Measurements from ENCODE around the gene GMNC.

The GMNC gene

GRCh38 chr3:190849607-190850006 lies 12.9 kb downstream of the GMNC start:
- DNase-seq (ENCODE audit: low spot score), result no peak

DNA sequence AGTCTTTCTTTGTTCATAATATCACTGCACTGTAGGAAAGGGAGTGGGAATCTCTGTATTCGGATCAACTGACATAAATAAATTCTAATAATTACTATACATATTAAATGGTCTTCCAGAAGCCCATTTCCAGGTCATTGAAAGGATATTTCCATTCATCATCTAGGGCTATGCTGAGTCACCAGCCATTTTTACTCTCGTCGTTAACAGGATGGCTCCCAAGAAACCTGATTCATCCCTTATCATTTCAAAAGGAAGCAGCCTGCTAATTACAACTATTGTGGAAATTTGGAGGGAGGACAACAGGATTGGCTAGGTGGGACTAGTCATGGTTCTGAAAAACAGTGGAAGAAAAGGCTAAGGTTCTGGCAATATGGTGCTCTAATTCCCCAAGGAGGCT lies 13.6 kb downstream of the GMNC start:
- no peak for DNase-seq (ENCODE audit: low spot score)

- peak; percentile 10 for DNase-seq (ENCODE audit: low spot score)
Observed at GRCh38 chr3:190847436-190847835, 15.1 kb downstream of the GMNC start.

DNA sequence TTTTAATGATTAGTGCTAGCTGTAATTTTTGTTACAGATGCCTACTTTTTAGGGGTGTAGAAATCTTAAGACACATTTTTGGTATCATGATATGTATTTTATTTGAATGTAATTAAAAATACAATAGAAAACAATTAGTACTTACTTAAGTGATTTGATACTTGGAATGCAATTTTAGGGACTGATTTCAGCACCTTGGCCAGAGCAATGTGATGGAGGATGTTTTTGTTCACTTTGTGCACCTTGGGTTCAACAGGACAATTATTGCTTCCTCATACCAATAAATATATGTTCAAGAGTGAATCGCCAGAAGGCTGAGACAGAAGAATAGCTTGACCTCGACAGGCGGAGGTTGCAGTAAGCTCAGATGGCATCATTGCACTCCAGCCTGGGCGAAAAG lies 22.3 kb downstream of the GMNC start:
- no peak for DNase-seq (ENCODE audit: low spot score)

DNA sequence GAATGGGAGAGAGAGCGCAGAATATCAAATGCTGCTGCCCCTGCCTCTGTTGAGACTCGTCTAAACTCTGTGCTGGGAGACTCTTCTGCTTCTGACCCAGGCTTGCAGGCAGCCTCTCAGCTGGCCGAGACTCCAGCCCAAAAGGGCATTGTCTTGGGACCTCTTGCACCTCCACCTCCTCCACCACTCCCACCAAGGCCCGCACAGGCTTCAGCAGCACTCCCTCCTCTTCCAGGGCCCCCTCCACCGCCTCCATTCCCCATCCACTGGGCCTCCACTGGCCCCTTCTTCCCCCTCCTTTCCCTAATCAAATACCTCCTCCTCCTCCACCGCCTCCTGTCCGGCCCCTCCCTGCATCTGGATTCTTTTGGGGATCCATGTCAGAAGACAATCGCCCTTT lies 31.3 kb downstream of the GMNC start:
- DNase-seq (ENCODE audit: low spot score), result no peak

DNA sequence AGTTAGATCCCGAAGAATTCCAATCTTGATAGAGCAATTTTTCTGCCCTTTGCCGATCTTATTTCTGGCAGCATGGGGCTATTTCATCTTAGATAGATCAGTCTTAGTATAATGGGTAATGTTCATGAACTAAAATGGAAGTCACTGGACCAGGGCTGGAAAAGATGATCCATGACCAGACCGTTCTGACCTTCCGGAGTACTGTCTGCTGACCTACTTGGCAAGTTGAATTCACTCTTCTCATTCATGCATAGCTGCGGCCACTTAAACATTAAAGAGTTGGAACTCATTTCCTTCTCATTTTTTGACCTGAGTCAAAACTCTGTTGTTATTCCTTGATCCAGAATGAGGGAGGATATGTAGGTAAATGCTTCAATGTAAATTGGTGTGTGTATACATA lies 32.5 kb downstream of the GMNC start:
- DNase-seq (ENCODE audit: low spot score), result no peak

GRCh38 chr3:190826018-190826417 lies 36.5 kb downstream of the GMNC start:
- no peak for DNase-seq (ENCODE audit: low spot score)

DNA sequence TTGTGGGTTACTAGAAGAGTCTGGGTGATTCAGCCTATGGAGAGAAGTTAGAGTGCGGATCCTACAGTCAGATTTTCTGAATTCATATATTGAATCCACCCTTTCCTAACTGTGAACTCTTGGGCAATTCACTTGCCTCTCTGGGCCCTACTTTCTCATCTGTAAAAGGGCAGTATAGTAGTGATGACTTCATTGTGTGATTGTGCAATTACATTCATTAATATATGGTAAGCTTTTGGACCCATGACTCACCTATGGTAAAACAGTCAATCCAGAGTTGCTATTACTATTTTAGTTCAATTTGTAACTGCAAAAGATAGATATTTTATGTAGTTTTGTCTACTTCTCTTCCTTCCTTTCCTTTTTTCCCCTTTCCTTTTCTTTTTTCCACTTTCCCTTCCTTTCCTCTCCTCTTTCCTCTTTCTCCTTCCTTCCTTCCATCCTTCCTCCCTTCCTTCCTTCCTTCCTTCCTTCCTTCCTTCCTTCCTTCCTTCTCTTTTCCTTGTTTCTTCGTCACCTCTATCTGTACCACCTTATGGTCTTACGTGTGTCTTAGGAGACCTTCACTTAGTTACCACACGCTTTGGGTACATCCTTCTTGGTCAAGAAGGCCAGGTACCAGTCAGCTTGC lies 37.0 kb downstream of the GMNC start:
- DNase-seq (ENCODE audit: low spot score), result no peak

DNA sequence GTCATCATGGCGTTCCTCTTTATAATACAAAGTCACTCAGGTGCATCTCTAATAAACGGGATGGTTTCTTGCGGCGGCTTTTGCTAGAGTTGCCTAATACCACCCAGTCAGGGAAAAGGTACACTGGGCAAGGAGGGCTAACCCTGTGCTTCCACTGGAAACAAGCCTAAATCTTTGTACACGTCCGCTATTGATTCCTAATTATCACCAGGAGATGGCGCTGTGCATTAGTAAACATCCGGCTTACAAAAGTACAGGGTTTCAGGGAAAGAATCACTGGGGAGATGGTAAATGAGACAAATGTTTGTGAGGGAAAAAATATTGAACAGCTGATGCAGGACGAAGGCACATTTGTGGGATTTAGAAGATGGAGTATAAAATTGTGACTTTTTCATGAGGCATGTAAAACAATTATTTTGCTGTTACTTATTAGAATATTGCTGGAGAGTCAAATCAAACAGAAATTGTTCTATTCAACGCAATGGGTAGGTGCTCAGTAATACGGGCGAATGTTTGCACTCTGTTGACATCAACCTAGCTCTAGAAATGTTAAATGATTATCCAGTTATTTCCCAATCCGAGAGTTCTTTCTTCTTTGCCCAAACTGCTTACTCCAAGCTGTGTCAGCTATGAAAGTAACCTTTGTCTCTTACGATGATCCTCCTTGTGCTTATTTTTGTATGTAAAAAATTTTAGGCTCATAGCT lies 50.6 kb downstream of the GMNC start:
- peak; percentile 56 for DNase-seq (ENCODE audit: low spot score)

- no peak for DNase-seq (ENCODE audit: low spot score)
Observed at GRCh38 chr3:190810957-190811356, 51.5 kb downstream of the GMNC start.

- no peak for DNase-seq (ENCODE audit: low spot score)
Observed at GRCh38 chr3:190809351-190809750, 53.1 kb downstream of the GMNC start.

DNA sequence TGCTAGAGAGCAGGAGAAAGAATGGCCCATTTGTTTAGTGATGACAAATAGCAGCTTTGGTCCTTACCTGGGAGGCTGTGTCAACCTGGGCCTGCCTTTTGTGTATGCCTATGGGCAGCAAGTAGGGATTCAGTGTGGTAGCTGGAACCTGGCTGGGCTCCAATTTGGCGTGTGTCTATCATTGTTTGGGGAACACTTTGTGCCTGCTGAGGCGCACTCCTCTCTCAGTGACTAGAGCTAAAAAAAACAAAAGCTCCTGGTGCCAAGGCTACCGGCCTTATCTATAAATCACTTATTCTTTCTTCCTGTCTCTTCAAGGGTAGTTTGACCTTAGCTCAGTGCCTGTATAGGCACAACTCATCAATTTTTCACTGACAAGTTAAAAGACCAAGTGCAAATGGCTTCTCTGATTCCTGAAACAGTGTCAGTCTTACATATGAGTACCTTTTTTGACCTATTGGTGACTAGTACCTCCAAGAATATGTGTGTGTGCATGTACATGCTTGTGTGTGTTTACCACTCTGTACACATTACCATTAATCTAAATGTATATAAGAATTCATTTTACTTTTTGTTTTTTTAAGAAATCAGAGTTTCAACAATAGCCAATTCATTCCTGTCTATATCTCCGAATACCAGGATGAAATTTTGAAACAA lies 54.6 kb downstream of the GMNC start:
- no peak for DNase-seq (ENCODE audit: low spot score)
